Small intestine (tissue), 7 donors: ENCODE measurements around the gene DCN. TPM values are rescaled to one million over a fixed set of nuclear protein-coding genes. Genes with fewer than 3 reads are reported as not detected.
"Not testable (repeated sequence)": the region's sequence is repeated elsewhere in the genome, so short reads cannot be mapped to it uniquely, and the experiment has no call there.

Experiments
- DNase-seq, 2 donors: peaks; one replicate each; pipeline versions ENCODE4 v3.0.0 to v3.0.0-alpha.2; 2013
- FAIRE-seq: peaks from 2 replicates; lab custom pipeline; 2012; peaks lifted over from hg19 to GRCh38; lab: Jason Lieb, UNC
- H3K27ac ChIP-seq, 3 donors: one replicate each; pipeline ENCODE4 v1.5.1; 2013; ENCODE audit warnings: low read length in 2 of 3, mild to moderate bottlenecking in 2 of 3, control low read depth in 1 of 3, inconsistent platforms in 1 of 3, low read depth in 1 of 3, moderate library complexity in 1 of 3
- H3K27me3 ChIP-seq, 3 donors: one replicate each; pipeline ENCODE4 v1.6.1; 2013; ENCODE audit warnings: low read length in 3 of 3, inconsistent platforms in 1 of 3; ENCODE audit not compliant: control insufficient read depth in 3 of 3, insufficient read depth in 3 of 3
- H3K36me3 ChIP-seq, 3 donors: one replicate each; pipeline ENCODE4 v1.6.1; 2013; ENCODE audit warnings: low read length in 3 of 3, inconsistent platforms in 1 of 3, low read depth in 1 of 3, mild to moderate bottlenecking in 1 of 3, moderate library complexity in 1 of 3; ENCODE audit not compliant: control insufficient read depth in 3 of 3, insufficient read depth in 2 of 3
- H3K4me1 ChIP-seq, 3 donors: one replicate each; pipeline ENCODE4 v1.6.1; 2013; ENCODE audit warnings: low read length in 2 of 3, inconsistent platforms in 1 of 3, low read depth in 1 of 3, mild to moderate bottlenecking in 1 of 3, moderate library complexity in 1 of 3; ENCODE audit not compliant: control insufficient read depth in 3 of 3, insufficient read depth in 2 of 3
- H3K4me3 ChIP-seq, 3 donors: one replicate each; pipeline ENCODE4 v1.5.1; 2013; ENCODE audit warnings: low read length in 3 of 3, control low read depth in 1 of 3, inconsistent platforms in 1 of 3, low read depth in 1 of 3, mild to moderate bottlenecking in 1 of 3, moderate library complexity in 1 of 3
- H3K9me3 ChIP-seq, 2 donors: one replicate each; pipeline ENCODE4 v1.6.1; 2013; ENCODE audit warnings: low read depth in 1 of 2, low read length in 1 of 2; ENCODE audit not compliant: control insufficient read depth in 2 of 2, insufficient read depth in 1 of 2
- WGBS, 3 donors: extraction: QIAGEN DNeasy Blood & Tissue Kit; methylation state at CpG; one replicate each; pipeline ENCODE4 v1.1.7; 2013; 5-methylcytosine and 5-hydroxymethylcytosine counted together
- polyA plus RNA-seq, 4 donors: library from polyadenylated mRNA; stranded (reverse) in 3 of 4; unstranded in 1 of 4; fragments of 200-250 nt in 3 of 4; fragments of 120-200 nt in 1 of 4; gene quantifications; one replicate each; pipeline versions ENCODE4 v1.2.1 to v1.2.3, GENCODE V29; 2013
- donor health status: healthy with polysubstance abuse.
- donor health status: control.
- donor health status: control.
- donor health status: Bipolar disorder and iron deficiency.
- donor health status: healthy.

DCN gene
- polyA plus RNA-seq, 4 donors, result 8.1 to 390 (median 156) TPM

DNA sequence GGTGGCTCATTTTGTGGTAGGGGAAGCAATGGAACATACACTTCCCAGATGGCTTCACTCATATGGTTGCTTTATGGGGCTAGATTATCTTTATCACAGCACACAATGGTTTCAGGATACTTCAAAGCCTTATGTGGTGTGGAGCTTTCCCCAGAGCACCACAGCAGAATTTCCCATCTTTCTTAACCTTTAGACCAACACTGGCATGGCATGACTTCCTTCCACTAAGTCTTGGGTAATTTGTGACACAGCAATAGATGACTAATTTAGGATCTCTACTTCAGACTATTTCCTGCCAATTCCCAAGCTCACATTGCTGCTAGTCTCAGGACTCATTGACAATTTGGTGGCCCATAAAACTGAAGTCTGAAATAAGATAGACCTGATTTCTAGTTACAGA, 36.9 kb upstream of the DCN start:
- H3K27me3 ChIP-seq, result no peaks in the 10 kb centered on the region
- no peak overlapping the region for H3K27ac ChIP-seq
- H3K4me1 ChIP-seq, result no peaks in the 10 kb centered on the region
- DNase-seq (peak in 1 of 2 donors; percentile 3), FAIRE-seq (no peak)
- H3K9me3 ChIP-seq, result no peaks in the 10 kb centered on the region
- no peak overlapping the region for H3K4me3 ChIP-seq
- no peaks in the 10 kb centered on the region for H3K36me3 ChIP-seq

DNA sequence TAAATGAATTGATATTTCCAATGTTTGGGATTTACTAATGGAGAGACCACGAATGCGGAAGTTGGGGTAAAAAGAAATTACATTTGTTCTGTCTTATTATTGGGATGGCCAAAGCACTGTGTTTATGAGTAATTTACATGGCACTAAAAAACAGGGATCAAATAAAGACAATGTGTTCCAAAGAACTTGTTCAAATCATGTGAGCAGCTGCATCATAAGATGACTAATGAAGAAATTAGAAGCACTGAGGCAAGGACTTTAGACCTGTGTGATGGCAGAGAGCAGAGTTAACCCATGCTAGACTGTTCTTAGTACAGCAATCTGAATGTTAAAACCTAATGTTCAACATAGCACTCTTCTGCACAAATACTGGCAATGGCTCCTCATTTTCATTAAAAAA, 34.3 kb upstream of the DCN start:
- Histone ChIP-seq H3K36me3 (no peaks in the 10 kb centered on the region), H3K27ac (no peak overlapping the region), H3K4me3 (no peak overlapping the region), H3K4me1 (no peaks in the 10 kb centered on the region), H3K27me3 (no peaks in the 10 kb centered on the region), H3K9me3 (no peaks in the 10 kb centered on the region)
- 81 to 91% (median 88%) methylated on average over 2 of the region's 2 CpGs for WGBS, 3 donors
- FAIRE-seq (no peak), DNase-seq (no peak)

DNA sequence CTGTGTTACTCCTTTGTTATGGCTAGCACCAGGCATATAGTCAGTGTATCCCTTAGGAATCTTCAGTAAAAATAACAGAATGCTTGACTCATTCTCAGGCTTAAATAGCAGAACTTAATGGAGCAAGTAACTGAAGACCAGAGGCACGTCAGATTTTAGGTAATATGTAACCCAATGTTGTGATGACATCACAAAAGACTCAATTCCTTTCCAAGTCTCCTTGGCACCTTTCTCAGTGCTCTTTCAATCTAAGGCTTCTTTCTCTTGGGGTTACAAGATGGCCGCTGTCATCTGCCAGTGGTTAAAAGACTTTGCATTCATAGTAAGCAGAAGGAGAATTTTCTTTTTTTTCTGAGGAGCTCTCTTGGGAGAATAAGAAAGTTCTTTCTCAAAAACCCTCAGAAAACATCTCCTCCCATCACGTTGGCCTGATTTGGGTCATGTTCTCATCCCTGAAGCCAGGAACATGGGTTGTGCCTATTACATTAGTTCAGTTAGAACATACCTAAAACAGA, 33.4 kb upstream of the DCN start:
- 53 to 70% (median 57%) methylated on average over 3 of the region's 3 CpGs for WGBS, 3 donors
- H3K4me1 ChIP-seq, result no peaks in the 10 kb centered on the region
- no peaks in the 10 kb centered on the region for H3K36me3 ChIP-seq
- H3K27me3 ChIP-seq, result no peaks in the 10 kb centered on the region
- no peak for DNase-seq
- FAIRE-seq, result no peak
- H3K27ac ChIP-seq, result no peak overlapping the region
- no peaks in the 10 kb centered on the region for H3K9me3 ChIP-seq
- H3K4me3 ChIP-seq, result no peak overlapping the region

DNA sequence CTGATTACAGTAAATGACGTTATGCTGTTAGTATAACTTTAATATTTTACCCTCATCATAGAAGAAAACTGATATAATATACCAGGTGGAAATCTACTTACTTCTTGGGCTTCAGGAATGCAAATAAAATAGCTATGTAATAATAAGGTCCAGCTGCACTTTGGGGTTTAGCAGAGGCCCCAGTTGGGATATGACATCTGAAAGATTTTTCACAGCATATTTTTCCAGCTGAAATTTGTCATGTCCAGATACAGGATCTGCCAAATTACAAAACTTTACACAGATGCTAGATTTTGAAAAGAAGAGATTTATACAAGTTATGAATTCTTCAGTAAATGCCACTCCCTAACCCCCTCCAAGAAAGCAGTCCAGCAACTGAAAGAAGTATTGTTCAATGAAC, 29.2 kb upstream of the DCN start:
- H3K27me3 ChIP-seq, result no peaks in the 10 kb centered on the region
- no peak overlapping the region for H3K4me3 ChIP-seq
- no peak for DNase-seq
- no peaks in the 10 kb centered on the region for H3K9me3 ChIP-seq
- no peaks in the 10 kb centered on the region for H3K4me1 ChIP-seq
- H3K36me3 ChIP-seq, result no peaks in the 10 kb centered on the region
- WGBS, 3 donors, result 56 to 64% (median 63%) methylated on average over 1 of the region's 1 CpG
- H3K27ac ChIP-seq, result no peak overlapping the region
- FAIRE-seq, result no peak

DNA sequence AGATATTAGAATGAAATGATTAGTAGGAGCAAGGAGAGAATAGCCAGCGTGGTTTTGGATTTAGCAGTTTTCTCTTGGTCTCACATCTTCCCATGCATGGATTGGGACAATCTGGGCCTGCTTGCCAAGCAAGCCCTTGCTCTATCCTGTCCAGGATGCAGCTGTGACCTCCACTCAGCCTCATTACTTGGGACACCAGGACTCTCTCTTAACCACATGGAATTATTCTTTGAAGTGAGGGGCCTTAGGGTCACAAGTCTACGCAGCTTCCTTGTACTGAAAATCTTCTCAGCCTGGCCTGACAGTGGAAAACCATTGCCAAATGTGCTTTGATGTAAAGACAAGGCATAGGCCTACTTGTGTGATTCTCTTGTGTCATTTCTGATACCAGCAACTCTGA, 28.0 kb upstream of the DCN start:
- Histone ChIP-seq H3K4me3 (no peak overlapping the region), H3K4me1 (no peaks in the 10 kb centered on the region), H3K27me3 (no peaks in the 10 kb centered on the region), H3K36me3 (no peaks in the 10 kb centered on the region), H3K9me3 (no peaks in the 10 kb centered on the region), H3K27ac (no peak overlapping the region)
- WGBS, 3 donors, result 81 to 83% (median 83%) methylated on average over 2 of the region's 2 CpGs
- no peak for FAIRE-seq
- no peak for DNase-seq

DNA sequence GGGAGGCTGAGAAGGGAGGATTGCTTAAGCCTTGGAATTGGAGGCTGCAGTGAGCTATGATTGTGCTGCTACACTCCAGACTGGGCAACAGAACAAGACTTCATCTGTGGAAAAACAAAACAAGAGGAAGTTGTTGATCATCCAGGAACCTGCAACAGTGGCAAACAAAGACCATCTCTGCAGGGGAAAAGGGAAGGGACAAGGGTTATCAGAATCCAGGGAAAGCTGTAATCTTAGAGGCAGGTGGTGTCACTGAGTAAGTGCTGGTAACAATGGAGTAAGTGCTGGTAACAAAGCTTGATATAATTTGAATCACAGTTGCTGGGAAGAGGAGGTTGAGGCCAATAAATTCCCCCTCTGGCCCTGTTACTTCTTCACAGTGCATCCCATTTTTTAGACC, 27.5 kb upstream of the DCN start:
- no peaks in the 10 kb centered on the region for H3K4me1 ChIP-seq
- H3K4me3 ChIP-seq, result no peak overlapping the region
- H3K27ac ChIP-seq, result no peak overlapping the region
- no peak for FAIRE-seq
- no peak for DNase-seq
- H3K36me3 ChIP-seq, result no peaks in the 10 kb centered on the region
- no peaks in the 10 kb centered on the region for H3K9me3 ChIP-seq
- H3K27me3 ChIP-seq, result no peaks in the 10 kb centered on the region

DNA sequence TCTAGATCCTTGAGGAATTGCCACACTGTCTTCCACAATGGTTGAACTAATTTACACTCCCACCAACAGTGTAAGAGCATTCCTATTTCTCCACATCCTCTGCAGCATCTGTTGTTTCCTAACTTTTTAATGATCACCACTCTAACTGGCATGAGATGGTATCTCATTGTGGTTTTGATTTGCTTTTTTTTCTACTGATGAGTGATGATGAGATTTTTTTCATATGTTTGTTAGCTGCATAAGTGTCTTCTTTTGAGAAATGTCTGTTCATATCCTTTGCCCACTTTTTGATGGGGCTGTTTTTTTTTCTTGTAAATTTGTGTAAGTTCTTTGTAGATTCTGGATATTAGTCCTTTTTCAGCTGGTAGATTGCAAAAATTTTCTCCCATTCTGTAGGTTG, 24.7 kb upstream of the DCN start:
- H3K4me3 ChIP-seq, H3K36me3 ChIP-seq, H3K4me1 ChIP-seq, DNase-seq, FAIRE-seq, H3K27me3 ChIP-seq, H3K27ac ChIP-seq, H3K9me3 ChIP-seq: not testable (repeated sequence)

DNA sequence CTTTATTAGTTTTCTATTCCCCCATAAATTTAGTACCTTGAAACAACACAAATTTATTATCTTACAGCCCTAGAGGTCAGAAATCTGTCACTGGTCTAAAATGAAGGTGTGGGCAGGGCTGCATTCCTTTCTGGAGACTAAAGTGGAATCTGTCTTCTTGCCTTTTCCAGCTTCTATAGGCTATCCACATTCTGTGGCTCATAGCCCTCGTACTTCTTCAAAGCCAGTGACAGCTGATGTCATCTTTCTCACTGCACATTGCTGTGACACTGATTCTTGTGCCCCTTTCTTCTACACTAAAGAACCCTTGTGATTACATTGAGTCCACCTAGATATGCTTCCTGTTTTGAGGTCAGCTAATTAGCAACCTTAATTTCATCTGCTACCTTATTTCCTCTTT, 23.2 kb upstream of the DCN start:
- FAIRE-seq (no peak), DNase-seq (no peak)
- H3K36me3 ChIP-seq, result no peaks in the 10 kb centered on the region
- no peak overlapping the region for H3K27ac ChIP-seq
- H3K27me3 ChIP-seq, result no peaks in the 10 kb centered on the region
- no peaks in the 10 kb centered on the region for H3K9me3 ChIP-seq
- H3K4me3 ChIP-seq, result no peak overlapping the region
- WGBS, 3 donors, result 67 to 70% (median 69%) methylated on average over 1 of the region's 1 CpG
- H3K4me1 ChIP-seq, result peaks cover 0 to 2% (median 0%) of the 10 kb centered on the region in 3 donors

DNA sequence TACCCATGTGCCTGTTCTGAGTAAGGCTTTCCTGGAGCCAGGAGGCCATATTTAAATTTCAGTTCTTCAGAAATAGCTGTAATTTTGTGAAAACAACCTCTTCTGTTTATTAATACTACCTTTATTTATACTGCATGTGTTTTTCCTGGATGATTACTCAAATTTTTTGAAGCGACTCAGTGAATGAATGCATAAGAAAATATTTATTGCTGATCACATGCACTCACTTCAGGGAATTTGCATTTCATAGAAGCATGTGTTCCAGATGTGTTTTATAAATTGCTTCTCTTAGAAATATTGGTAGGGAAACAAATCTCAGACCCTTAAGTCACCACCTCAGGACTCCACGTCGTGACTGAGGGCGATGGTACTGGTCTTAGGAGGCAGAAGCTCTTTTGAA, 21.8 kb upstream of the DCN start:
- peaks cover 0 to 2% (median 0%) of the 10 kb centered on the region in 3 donors for H3K4me1 ChIP-seq
- DNase-seq, result no peak
- H3K36me3 ChIP-seq, result no peaks in the 10 kb centered on the region
- no peak for FAIRE-seq
- H3K27ac ChIP-seq, result no peak overlapping the region
- H3K27me3 ChIP-seq, result no peaks in the 10 kb centered on the region
- 86 to 94% (median 88%) methylated on average over 4 of the region's 4 CpGs for WGBS, 3 donors
- H3K9me3 ChIP-seq, result no peaks in the 10 kb centered on the region
- H3K4me3 ChIP-seq, result no peak overlapping the region
